HUES64 (cell line): ENCODE measurements around the gene S100A5.

Experiments used
- H3K27ac ChIP-seq: 2 replicates; pipeline ENCODE4 v1.7.0; 2013; ENCODE audit warnings: low read depth, low read length, inconsistent platforms
- H3K27me3 ChIP-seq: 2 replicates; pipeline ENCODE4 v1.6.1; 2013; ENCODE audit warnings: mild to moderate bottlenecking, low read length; ENCODE audit not compliant: insufficient read depth
- H3K36me3 ChIP-seq: 2 replicates; pipeline ENCODE4 v1.6.1; 2013; ENCODE audit warnings: mild to moderate bottlenecking, low read length; ENCODE audit not compliant: insufficient read depth
- H3K4me1 ChIP-seq: 2 replicates; pipeline ENCODE4 v1.6.1; 2013; ENCODE audit warnings: mild to moderate bottlenecking, low read length, moderate library complexity; ENCODE audit not compliant: insufficient read depth
- H3K4me3 ChIP-seq: 2 replicates; pipeline ENCODE4 v1.5.1; 2013; ENCODE audit warnings: mild to moderate bottlenecking, low read length, moderate library complexity
- H3K9ac ChIP-seq: 2 replicates; pipeline ENCODE4 v1.6.1; 2013; ENCODE audit warnings: mild to moderate bottlenecking, low read depth, low read length
- H3K9me3 ChIP-seq: 2 replicates; pipeline ENCODE4 v1.6.1; 2013; ENCODE audit warnings: low read depth, low read length; ENCODE audit not compliant: insufficient read depth
- WGBS: fragments of 150-250, 120-280 bp; methylation state at CpG from one replicate; pipeline ENCODE4 v1.1.7; 2013; ENCODE audit warnings: missing lambda C conversion rate; 5-methylcytosine and 5-hydroxymethylcytosine counted together

S100A5 gene

GRCh38 chr1:153513023-153513422, 27.7 kb downstream of the S100A5 start:
- Histone ChIP-seq H3K36me3 (no peaks in the 10 kb centered on the region), H3K9me3 (no peaks in the 10 kb centered on the region), H3K4me3 (no peak overlapping the region), H3K27ac (no peak overlapping the region), H3K27me3 (peaks cover 32% of the 10 kb centered on the region), H3K4me1 (no peaks in the 10 kb centered on the region), H3K9ac (no peak overlapping the region)
- 94% methylated on average over 3 of the region's 3 CpGs for WGBS

- H3K9ac ChIP-seq, result no peak overlapping the region
- no peaks in the 10 kb centered on the region for H3K36me3 ChIP-seq
- H3K27ac ChIP-seq, result no peak overlapping the region
- no peaks in the 10 kb centered on the region for H3K4me1 ChIP-seq
- H3K4me3 ChIP-seq, result no peak overlapping the region
- WGBS, result 2% methylated on average over 7 of the region's 7 CpGs
- peaks cover 13% of the 10 kb centered on the region; the same call in 1 of the 2 replicates for H3K27me3 ChIP-seq
- H3K9me3 ChIP-seq, result no peaks in the 10 kb centered on the region
These were observed 29.7 kb downstream of the S100A5 start for GRCh38 chr1:153510984-153511410.

- H3K4me1 ChIP-seq, result no peaks in the 10 kb centered on the region
- WGBS, result 84% methylated on average over 4 of the region's 4 CpGs
These were observed 30.9 kb downstream of the S100A5 start for GRCh38 chr1:153509729-153510354.

GRCh38 chr1:153509036-153509435, 31.7 kb downstream of the S100A5 start:
- Histone ChIP-seq H3K4me3 (no peak overlapping the region), H3K36me3 (no peaks in the 10 kb centered on the region), H3K9me3 (no peaks in the 10 kb centered on the region), H3K27ac (no peak overlapping the region), H3K4me1 (no peaks in the 10 kb centered on the region), H3K27me3 (peaks cover 3% of the 10 kb centered on the region; the same call in 1 of the 2 replicates), H3K9ac (no peak overlapping the region)
- 91% methylated on average over 3 of the region's 3 CpGs for WGBS

More at GRCh38 chr1:153509729-153510354, 30.9 kb downstream of the S100A5 start:
- Histone ChIP-seq H3K36me3 (no peaks in the 10 kb centered on the region), H3K27ac (no peak overlapping the region), H3K9me3 (no peaks in the 10 kb centered on the region), H3K27me3 (peaks cover 3% of the 10 kb centered on the region; the same call in 1 of the 2 replicates), H3K9ac (no peak overlapping the region), H3K4me3 (no peak overlapping the region)

- 91% methylated on average over 9 of the region's 11 CpGs for WGBS
- H3K9me3 ChIP-seq, result no peaks in the 10 kb centered on the region
- no peak overlapping the region for H3K27ac ChIP-seq
- H3K9ac ChIP-seq, result no peak overlapping the region
- H3K4me1 ChIP-seq, result no peaks in the 10 kb centered on the region
- H3K4me3 ChIP-seq, result no peak overlapping the region
- no peaks in the 10 kb centered on the region for H3K36me3 ChIP-seq
- peaks cover 3% of the 10 kb centered on the region; the same call in 1 of the 2 replicates for H3K27me3 ChIP-seq
These were observed 32.7 kb downstream of the S100A5 start for GRCh38 chr1:153507926-153508583.

- no peak overlapping the region for H3K4me3 ChIP-seq
- H3K36me3 ChIP-seq, result no peaks in the 10 kb centered on the region
- H3K9me3 ChIP-seq, result no peaks in the 10 kb centered on the region
- no peak overlapping the region for H3K27ac ChIP-seq
- 70% methylated on average over 7 of the region's 7 CpGs for WGBS
- no peaks in the 10 kb centered on the region; the same call in 1 of the 2 replicates for H3K27me3 ChIP-seq
- H3K4me1 ChIP-seq, result no peaks in the 10 kb centered on the region
- no peak overlapping the region for H3K9ac ChIP-seq
These were observed 33.8 kb downstream of the S100A5 start for GRCh38 chr1:153506831-153507413.

GRCh38 chr1:153506386-153506785, 34.3 kb downstream of the S100A5 start:
- Histone ChIP-seq H3K9ac (no peak overlapping the region), H3K27me3 (no peaks in the 10 kb centered on the region; the same call in 1 of the 2 replicates), H3K4me3 (no peak overlapping the region), H3K4me1 (no peaks in the 10 kb centered on the region), H3K27ac (no peak overlapping the region), H3K9me3 (no peaks in the 10 kb centered on the region), H3K36me3 (no peaks in the 10 kb centered on the region)
- 94% methylated on average over 5 of the region's 5 CpGs for WGBS

GRCh38 chr1:153505576-153505975, 35.2 kb downstream of the S100A5 start:
- Histone ChIP-seq H3K4me1 (no peaks in the 10 kb centered on the region), H3K9ac (no peak overlapping the region), H3K27ac (no peak overlapping the region), H3K9me3 (no peaks in the 10 kb centered on the region), H3K4me3 (no peak overlapping the region), H3K36me3 (no peaks in the 10 kb centered on the region), H3K27me3 (no peaks in the 10 kb centered on the region)
- WGBS, result 82% methylated on average over 1 of the region's 1 CpG

- WGBS, result 98% methylated on average over 3 of the region's 3 CpGs
- Histone ChIP-seq H3K36me3 (no peaks in the 10 kb centered on the region), H3K4me1 (no peaks in the 10 kb centered on the region), H3K27me3 (no peaks in the 10 kb centered on the region), H3K9ac (no peak overlapping the region), H3K27ac (no peak overlapping the region), H3K9me3 (no peaks in the 10 kb centered on the region), H3K4me3 (no peak overlapping the region)
These were observed 37.0 kb downstream of the S100A5 start for GRCh38 chr1:153503766-153504165.

- Histone ChIP-seq H3K9ac (no peak overlapping the region), H3K9me3 (no peaks in the 10 kb centered on the region), H3K4me1 (peaks cover 5% of the 10 kb centered on the region; the same call in 1 of the 2 replicates), H3K4me3 (no peak overlapping the region), H3K27me3 (no peaks in the 10 kb centered on the region), H3K27ac (no peak overlapping the region), H3K36me3 (no peaks in the 10 kb centered on the region)
- WGBS, result 61% methylated on average over 2 of the region's 2 CpGs
These were observed 42.0 kb downstream of the S100A5 start for GRCh38 chr1:153498746-153499145.

- Histone ChIP-seq H3K9me3 (no peaks in the 10 kb centered on the region), H3K9ac (no peak overlapping the region), H3K36me3 (no peaks in the 10 kb centered on the region), H3K4me3 (no peak overlapping the region), H3K27ac (no peak overlapping the region), H3K4me1 (peaks cover 5% of the 10 kb centered on the region), H3K27me3 (no peaks in the 10 kb centered on the region)
- 85% methylated on average over 6 of the region's 6 CpGs for WGBS
These were observed 45.2 kb downstream of the S100A5 start for GRCh38 chr1:153495536-153495935.
